GM18868 (cell line): ENCODE results near the gene MYBPC1.

ENCODE experiments used
- ATAC-seq: cut with Tn5 transposase; IDR thresholded peaks from one replicate; pipeline ENCODE4 v1.9.1; 2021; ENCODE audit warnings: mild to moderate bottlenecking, moderate library complexity; ENCODE audit not compliant: unreplicated experiment

Gene MYBPC1

DNA sequence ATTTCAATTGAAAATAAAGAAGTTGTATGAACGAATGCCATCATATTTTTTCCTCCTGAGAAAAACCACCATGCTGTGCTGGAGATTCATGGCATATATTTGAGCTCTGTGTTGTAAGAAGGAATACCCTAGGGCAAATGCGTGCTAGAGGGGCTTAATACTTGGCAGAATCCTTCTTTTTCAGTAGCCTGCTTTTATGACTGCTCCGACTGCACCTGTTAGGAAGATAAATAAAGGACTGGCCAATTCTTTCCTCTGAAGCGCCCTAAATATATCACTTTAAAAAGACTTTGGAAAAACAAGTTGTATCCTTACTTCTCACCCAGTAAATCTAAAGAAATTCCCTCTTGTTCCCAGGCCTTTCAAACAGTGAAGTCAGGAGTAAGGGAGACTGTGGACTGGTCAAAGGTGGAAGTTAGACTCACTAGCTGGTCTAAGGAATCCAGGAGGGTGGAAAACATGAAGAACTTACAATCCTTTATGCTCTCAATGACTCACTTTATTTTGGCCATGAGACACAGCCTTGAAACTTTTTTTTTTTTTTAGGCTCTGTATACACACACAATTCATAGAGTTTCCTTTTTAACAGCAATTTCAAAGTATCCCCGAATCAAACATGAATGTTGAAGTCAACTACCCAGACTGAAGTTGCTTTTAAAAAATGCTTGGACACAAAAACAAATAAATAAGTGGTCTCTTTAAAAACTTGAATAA, 5.2 kb downstream of the MYBPC1 start:
- no peak for ATAC-seq

DNA sequence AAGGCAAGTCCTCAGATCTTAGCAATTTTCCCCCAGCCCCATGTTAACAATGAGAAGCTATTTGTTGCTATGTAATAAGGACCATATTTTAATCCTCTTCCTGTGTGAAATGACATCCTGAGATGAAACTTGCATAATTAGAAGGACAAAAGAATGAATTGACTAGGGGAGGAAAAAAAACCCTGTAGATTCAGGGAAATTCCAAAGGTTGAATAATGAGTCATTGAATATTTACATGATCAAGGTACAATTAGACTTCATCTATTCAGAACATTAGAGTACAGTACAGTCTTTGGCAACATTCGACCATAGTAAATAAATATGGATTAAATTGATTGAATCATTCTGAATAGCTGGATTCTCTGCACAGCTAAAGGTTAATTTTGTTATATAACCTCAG, 9.4 kb downstream of the MYBPC1 start:
- no peak for ATAC-seq

DNA sequence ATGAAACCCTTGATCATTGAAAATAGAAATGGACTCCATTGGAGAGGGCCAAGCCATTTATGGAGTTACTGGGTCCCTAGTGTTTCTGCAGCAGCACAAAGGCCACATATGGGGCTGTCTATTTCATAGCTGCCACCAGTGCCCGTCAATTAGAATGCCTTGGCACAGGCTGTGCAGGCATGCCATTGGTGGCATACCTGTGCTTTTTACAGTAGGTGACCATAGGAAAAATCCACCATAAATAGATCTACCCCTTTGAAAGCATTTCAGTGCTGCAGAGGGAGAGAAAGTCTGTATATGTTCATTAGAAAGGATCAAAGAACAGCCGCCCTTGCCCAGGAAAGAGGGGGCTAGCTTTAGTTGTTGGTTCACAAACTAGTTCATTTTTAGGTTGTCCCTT, 13.1 kb downstream of the MYBPC1 start:
- no peak for ATAC-seq

DNA sequence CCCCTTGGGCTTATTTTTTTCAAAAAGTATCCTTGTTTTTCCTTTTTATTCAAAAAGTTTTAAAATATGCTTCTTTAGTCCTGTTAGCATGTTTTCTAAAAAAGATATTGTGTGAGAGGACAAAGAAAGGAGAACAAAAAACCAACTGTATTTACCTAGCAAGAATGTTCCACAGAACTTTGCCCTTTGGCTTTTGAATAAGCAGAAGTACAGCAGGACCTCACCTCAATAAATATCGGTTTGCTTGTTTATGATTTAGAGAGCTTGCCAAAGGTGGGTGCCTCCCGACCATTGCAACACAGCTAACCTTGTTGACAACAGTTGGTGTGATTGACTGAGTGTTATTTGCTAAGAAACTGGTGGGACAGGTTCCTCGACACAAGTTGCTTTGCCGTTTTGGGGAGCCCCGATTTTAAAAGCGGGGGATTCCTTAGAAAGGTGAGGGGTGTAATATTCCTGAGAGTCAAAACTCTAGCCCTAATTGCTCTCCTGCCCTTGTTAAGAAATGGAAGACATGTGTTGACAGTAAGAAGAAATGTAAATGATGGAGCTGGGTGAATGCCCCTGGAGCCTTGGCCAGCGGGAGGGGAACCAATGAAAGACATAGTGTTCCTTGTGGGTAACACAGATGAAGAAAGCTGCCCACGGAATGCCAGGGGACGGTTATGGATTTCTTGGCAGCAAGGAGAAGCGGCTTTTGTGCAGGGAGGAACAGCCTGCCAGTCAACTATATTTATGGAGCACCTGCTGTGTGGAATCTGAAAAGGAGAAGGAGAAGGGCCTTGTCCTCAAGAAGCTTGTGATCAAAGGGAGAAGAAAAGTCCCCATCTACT, 13.7 kb downstream of the MYBPC1 start:
- ATAC-seq = no peak

DNA sequence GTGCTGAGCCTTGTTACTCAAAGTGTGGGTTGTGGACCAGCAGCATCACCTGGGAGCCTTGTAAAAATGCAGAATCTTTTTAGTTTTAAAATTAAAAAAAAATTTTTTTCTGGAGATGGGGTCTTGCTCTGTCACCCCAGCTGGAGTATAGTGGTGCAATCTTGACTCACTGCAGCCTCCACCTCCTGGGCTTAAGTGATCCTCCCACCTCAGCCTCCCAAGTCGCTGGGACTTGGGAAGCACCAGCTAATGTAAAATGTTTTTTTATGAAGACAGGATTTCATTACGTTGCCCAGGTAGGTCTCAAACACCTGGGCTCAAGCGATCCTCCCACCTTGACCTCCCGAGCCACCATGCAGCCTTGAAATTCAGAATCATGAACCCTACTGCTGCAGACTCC, 14.4 kb downstream of the MYBPC1 start:
- no peak for ATAC-seq

DNA sequence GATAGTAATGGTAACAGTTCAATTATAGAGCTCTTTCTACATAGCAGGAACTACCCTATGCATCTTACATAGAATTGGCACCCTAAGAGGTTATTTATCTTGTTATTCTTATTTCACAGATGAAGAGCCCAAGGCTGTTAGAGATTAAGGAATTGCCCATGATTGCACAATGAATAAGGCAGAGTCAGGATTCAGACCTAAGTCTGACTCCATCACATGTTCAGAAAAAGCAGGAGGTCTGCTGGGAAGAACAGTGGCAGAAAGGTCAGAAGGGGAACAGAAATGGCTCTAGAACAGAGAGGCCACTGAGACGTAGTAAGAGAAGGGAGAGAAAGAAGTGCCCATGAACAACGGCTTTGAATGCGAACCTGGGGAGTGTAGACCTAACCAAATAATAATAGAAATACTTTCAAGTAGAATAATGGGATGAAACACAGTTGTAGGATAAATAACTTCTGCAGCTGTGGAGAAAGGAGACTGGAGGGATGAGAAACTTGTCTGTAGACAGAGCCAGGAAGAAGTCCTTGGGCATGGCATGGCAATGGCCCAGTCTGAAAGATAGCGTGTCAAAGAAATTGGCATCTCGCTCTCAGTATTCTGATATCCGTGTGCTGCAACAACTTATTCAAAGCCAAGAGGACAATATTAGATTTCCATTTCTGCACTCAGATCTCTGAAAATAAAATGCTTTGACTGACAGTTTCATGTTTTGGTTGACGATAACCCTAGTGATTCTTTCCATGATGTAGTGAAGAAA, 17.6 kb downstream of the MYBPC1 start:
- no peak for ATAC-seq

DNA sequence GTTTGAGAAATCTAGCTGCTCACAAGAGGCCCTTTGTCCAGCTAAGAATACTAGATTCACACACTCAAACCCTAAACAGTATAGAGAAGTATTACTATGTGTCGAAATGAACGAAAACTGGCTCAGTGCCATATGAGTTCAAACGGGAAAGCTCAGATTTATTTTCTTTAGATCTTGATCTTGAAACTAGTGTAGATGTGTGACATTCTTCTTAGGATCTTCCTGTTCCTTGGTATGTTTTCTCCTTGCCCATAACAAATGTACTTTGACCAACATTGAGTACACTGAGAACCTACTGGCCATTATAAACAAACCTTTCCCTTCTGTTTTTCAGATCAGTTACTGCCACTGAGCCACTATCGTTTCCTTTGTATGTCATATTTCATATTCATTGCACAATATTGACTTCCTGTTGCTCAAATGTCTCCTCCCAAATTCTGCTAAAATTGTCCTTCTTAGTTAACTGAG, 21.3 kb downstream of the MYBPC1 start:
- no peak for ATAC-seq

DNA sequence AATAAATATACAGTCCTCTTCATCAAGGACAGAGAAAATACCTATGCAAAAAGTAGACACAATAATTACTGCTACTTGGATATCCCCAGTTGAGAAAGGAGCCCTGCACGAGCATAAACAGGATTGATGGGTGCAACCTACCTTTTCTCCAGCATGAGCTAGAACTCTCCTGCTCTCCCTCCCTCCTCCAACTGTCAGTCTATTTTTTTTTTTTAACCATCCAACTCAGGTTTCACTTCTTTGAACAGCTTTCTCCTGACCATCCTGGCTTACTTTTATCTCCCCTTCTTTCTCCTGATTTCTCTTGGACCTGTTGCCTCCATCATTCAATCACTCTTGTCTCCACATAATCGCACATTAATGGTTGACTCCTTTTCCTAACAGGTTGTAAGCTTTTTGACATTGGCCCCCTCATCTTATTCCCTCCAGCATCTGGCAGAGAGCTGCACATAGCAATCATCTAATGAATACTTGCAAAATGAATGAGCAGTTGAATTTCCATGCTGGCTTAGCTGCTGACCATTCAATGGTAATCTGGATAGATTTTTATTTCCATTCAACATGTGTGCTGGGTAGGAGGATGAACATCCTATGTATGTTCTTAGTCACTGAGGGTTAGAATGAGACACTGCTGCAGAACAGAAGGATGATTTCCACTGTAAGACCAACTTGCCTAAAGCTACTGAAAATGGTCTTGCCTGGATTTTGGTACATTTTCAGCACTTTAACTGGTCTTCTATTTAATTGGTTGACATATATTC, 24.4 kb downstream of the MYBPC1 start:
- ATAC-seq = no peak

DNA sequence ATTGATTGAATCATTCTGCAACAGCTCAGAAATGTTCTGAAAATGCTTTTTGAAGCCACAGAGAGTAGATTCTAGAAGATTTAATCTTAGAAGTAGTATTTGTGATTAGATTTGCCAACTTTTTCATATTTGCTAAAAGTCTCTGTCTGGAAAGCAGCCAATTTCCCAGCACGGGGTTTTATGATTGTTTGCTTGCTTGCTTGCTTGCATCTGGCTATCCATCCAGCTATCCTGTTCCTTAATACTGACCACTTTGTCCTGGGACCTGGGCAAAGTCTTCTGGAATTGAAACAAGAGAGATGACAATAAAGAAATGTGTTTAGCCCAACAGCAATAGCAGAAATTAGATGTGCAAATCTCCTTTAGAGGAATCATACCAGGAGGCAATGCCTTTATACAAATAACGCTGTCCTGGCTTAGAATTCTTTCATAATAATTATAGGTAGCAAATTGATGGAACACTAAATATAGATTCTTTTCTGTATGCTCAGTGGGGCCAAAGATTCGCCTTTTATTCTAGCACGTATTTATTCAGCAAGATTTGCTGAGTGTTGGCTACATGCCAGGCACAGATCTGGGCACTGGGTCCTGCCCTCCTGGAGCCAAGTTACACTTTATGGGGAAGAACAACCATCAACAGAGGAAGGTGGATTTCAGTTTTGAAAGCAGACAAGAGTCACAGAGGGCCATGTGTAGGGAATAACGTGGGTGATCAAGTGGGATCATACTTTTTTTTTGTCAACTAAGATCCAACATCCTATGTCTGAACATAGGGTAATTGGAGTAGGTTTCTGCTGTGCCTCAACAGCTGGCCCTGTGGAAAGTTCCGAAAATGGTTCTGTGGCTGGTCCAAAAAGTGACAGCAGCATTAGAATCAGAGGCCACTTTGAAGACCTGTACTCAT, 25.3 kb downstream of the MYBPC1 start:
- no peak for ATAC-seq

DNA sequence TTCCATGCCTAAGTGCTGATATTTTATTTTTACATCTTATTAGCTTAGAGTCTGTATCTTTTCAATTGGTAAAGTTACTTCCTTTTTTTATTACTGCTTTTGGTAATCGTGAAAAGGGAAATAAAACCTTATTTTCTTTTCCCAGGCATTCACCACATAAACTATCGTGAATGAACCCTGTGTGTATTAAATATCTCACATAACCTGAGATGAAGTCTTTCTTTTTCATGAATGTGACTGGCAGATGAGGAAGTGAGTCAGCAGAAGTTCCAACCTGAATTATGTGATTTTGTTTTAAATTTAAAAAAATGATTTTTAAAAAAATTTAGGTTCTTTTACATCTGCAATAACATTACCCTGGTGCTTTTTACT, 26.0 kb downstream of the MYBPC1 start:
- no peak for ATAC-seq

DNA sequence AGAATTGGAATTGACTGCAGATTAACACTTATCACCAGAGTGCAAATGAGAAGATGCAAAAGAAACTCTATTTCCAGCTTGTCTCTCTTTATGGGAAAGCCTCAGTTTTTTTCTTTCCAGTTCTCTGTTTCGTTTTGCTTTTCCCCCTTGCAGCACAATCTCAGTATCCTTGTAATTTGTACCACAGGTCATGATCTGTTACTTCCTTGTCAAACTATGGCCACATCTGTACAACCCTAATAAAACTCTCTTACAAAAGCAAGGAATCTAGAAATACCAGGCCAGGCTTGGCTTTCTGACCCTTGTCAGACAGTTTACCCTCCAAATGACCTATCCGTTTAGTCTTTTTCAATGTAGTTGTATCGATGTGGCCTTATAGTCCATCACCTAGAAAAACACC, 33.9 kb downstream of the MYBPC1 start:
- no peak for ATAC-seq

DNA sequence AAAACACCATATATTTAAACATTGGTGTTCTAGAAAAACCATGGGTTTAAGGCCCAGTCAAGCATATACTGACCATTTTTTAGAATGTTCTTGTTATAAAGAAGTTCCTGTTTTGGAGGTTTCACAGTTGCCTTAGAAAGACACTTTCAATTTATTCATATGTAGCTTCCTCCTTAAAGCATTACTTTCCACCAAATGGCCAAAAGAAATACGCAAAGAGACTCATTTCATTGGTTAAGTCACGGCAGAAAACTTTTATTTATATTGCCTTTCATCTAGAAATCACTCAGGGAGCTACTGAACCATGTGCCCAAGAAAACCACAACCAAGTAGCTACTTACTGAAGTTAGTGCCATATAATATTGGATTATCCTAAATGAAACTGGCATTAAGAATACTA, 40.0 kb downstream of the MYBPC1 start:
- ATAC-seq = peak; percentile 94

DNA sequence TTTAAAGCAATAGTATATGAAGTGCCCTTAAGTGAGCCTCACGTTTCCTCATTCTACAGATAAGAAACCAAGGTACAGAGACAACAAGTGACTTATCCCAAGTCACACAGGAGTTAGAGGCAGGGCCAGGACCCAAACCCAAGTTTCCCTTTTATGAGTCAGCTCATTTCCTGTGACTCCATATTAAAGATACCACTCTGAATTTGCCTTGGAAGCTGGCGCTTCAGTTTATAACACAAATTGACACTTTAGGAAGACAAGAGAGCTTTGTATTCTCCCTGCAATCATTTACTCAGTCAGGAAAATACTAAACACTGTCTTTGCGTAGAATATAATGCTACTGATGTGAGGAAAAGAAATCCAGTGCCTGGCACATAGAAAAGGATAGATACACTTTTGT, 43.2 kb downstream of the MYBPC1 start:
- ATAC-seq = no peak

DNA sequence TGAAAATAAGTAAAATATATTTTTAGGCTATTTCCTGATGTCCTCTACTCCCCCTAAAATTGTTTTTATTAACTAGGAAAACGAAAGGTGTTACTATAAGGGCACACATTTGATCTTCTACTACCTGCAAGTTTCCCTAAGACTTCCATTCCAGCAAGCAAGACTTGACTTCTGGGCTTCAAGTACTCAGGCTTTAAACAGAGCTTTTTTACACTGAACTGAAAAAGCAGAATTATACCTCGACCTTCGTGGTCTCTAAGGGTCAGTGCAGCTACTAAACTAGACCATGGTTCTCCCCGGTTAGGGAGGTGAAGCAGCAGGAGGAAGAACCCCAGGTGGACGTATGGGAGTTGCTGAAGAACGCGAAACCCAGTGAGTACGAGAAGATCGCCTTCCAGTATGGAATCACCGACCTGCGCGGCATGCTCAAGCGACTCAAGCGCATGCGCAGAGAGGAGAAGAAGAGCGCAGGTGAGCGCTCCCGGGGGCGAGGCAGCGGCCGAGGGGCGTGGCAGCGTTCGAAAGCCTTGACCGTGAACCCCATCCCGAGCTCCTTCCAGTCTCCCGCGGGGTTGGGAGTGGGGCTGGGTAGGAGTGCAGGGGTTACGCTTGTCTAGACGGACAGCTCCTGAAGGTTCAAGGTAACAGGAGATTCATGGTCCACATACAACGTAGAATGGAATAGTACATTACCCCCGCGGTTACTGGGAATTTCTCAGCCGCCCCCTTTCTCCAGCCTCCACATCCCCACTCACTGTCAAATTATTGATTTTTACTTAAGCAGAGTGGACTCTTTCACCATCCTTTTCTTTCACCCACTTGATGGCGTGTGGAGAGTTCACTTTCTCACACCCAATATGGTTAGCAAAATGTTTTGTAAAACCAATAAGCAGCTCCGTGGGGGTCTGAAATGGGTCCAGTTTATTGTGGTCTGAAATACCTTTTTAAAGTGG, 47.6 kb downstream of the MYBPC1 start:
- ATAC-seq = no peak

DNA sequence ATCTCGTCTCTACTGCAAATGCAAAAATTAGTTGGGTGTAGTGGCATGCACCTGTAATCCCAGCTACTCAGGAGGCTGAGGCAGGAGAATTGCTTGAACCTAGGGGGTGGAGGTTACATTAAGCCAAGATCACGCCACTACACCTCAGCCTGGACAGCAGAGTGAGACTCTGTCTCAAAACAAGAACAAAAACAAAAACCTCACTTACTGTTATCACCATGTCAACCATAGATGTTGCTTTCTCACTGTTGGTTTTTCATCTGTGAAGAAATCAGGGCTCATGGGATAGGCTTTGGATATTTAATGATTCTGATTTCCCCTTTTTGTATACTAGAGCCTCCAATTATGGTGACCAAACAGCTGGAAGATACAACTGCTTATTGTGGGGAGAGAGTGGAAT, 52.9 kb downstream of the MYBPC1 start:
- ATAC-seq = no peak

DNA sequence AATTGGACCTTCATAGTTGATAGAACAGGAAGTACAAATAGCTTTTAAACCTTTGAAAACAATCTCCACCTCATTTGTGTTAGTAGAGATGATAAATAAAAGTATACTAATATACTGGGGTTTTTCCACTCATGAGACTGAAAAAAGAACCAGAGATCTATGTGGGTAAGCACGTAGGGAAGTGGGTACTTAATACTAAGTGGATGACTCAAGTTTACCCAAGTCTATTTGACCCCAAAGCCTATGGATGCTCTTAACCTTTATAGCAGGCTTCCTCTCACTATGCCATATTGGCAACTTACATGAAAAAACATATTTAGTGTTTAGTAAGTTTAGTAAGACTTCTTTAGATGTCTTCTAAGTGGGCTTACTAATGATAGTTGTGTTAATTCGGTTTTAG, 53.4 kb downstream of the MYBPC1 start:
- ATAC-seq = no peak

DNA sequence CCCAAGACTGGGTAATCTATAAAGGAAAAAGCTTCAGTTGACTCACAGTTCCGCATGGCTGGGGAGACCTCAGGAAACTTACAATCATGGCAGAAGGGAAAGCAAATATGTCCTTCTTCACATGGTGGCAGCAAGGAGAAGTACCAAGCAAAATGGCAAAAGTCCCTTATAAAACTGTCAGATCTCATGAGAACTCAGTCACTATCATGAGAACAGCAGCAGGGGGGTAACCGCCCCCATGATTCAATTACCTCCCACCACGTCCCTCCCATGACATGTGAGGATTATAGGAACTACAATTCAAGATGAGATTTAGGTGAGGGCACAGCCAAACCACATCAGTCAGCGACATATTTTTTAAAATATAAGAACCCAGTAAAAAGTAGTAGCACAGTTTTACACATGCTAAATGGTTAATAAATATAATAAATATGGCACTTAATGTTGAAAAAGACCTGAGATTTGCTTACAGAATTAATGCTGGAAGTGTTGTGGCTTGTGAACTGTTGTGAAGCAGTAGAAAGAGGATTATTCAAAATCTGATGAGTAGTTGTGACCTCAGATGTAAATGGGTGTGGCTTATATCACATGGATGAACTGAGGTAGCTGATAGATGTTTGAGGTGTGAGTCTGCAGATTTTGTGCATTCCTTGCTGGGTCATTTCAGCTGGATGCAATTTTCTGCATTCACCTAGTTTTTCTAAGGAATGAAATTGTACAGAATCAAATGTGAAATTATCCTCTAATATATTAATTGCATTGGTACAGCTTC, 55.8 kb downstream of the MYBPC1 start:
- no peak for ATAC-seq

DNA sequence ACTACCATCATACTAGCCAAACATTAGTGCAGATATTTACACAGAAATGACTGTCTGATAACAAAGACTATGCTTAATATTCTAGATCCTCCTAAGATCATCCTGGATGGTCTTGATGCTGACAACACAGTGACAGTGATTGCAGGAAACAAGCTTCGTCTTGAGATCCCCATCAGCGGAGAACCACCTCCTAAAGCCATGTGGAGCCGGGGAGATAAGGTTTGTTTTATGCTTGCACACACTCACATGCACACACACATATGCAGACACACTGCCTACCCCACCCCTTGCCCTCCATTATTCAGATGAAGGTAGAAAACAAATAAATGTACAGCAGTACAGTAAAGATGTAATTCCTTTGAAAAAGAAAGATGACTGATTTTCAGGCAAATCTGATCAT, 58.3 kb downstream of the MYBPC1 start:
- no peak for ATAC-seq
